Pancreas (tissue), 10 donors: ENCODE measurements around the gene CLCN1. TPM values are rescaled to one million over a fixed set of nuclear protein-coding genes. Genes with fewer than 3 reads are reported as not detected.

ENCODE experiments used
- ATAC-seq, 4 donors: fragments of 200-7000 bp; cut with Tn5 transposase; one replicate each; pipeline versions ENCODE4 v1.8.0 to v1.9.1; 2020; ENCODE audit warnings: mild to moderate bottlenecking in 4 of 4, moderate library complexity in 4 of 4
- DNase-seq, 6 donors: peaks; one replicate each; pipeline ENCODE4 v3.0.0-alpha.2; 2020
- FAIRE-seq: peaks from 2 replicates; lab custom pipeline; 2012; peaks lifted over from hg19 to GRCh38; lab: Jason Lieb, UNC
- H3K27ac ChIP-seq, 4 donors: fragments of 200-600 bp; sonication (generic); 1 replicate in 3 of 4; 2 replicates in 1 of 4; pipeline versions ENCODE4 v1.5.0 to v1.8.0; 2020
- H3K27me3 ChIP-seq, 4 donors: fragments of 200-600 bp; one replicate each; pipeline ENCODE4 v1.8.0; 2021
- H3K36me3 ChIP-seq, 3 donors: fragments of 200-600 bp; sonication (generic) in 1 of 3; one replicate each; pipeline versions ENCODE4 v1.5.0 to v1.8.0; 2020 to 2021
- H3K4me1 ChIP-seq, 3 donors: fragments of 200-600 bp; one replicate each; pipeline ENCODE4 v1.8.0; 2021
- H3K4me3 ChIP-seq, 4 donors: fragments of 200-600 bp; sonication (generic) in 2 of 4; one replicate each; pipeline versions ENCODE4 v1.5.0 to v1.8.0; 2020 to 2021
- H3K9me3 ChIP-seq, 4 donors: fragments of 200-600 bp; one replicate each; pipeline ENCODE4 v1.8.0; 2021
- WGBS, 2 donors: extraction: QIAGEN DNeasy Blood & Tissue Kit; methylation state at CpG; one replicate each; pipeline ENCODE4 v1.1.7; 2013; 5-methylcytosine and 5-hydroxymethylcytosine counted together
- intact Hi-C, 3 donors: fragments of 100-400 bp; cut with DNase I; formaldehyde crosslinking; loops; one replicate each; pipeline versions ENCODE4 v1.11.1 to v1.14.2; 2022
- polyA plus RNA-seq, 2 donors: library from polyadenylated mRNA; stranded (reverse); fragments of 200-250 nt; gene quantifications; one replicate each; pipeline ENCODE4 v1.2.3, GENCODE V29; 2013
- total RNA-seq, 6 donors: library from RNA; stranded (reverse); fragmentation: NEBNext Ultra II Directional in 4 of 6; extraction: Animal tissue kit (Norgen Biotek cat#: 25700) in 4 of 6; gene quantifications; one replicate each; pipeline versions ENCODE4 v1.2.1 to v1.2.4, GENCODE V29; 2021 to 2023
- TF ChIP-seq, protein P1 (sequence below), 4 donors: fragments of 200-600 bp; sonication (generic) in 3 of 4; IDR thresholded peaks; one replicate each; pipeline versions ENCODE4 v1.5.0 to v1.8.0; 2021; ENCODE audit warnings: antibody characterized with exemption in 4 of 4
- donor health status: healthy with polysubstance abuse.
- donor health status: DM: no; HTN: no; CAD: no; lungs with moderate emphysema.
- donor health status: DM: no; HTN: no; CAD: no.
- donor health status: control.
- donor health status: control.
- donor health status: Bipolar disorder and iron deficiency.
- donor health status: DM: yes; HTN: yes; CAD: no.
- donor health status: DM: no; HTN: no; CAD: no.
- donor health status: DM: no; HTN: no; CAD: no.
- donor health status: DM: yes; HTN: yes; CAD: no.

The CLCN1 gene
- total and polyA plus RNA-seq, 8 donors, result 0.05 to 0.06 TPM; not detected in 6

DNA sequence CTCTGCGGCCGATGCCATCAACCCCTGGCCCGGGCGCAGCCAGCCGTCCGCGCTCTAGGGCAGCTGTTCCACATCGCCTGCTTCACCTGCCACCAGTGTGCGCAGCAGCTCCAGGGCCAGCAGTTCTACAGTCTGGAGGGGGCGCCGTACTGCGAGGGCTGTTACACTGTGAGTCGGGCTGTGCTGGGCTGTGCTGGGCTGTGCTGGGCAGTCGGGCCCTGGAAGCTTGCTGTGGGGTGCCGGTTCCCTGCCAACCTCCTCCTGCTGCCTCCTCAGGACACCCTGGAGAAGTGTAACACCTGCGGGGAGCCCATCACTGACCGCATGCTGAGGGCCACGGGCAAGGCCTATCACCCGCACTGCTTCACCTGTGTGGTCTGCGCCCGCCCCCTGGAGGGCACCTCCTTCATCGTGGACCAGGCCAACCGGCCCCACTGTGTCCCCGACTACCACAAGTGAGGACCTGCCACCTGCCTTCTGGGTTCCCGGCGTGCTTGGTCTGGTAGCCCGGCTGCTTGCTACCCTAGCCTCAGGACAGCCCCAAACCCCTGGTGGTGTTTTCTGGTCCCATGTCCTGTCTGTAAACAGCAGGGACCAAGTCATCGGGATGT lies 72.7 kb downstream of the CLCN1 start:
- Histone ChIP-seq H3K4me3 (no peak overlapping the region), H3K4me1 (peaks cover 0 to 16% (median 12%) of the 10 kb centered on the region in 3 donors), H3K9me3 (no peaks in the 10 kb centered on the region), H3K27me3 (no peaks in the 10 kb centered on the region), H3K27ac (no peak overlapping the region), H3K36me3 (peaks cover 0 to 14% (median 0%) of the 10 kb centered on the region in 3 donors)
- intact Hi-C loops, result no loop called here
- WGBS, 2 donors, result 91 to 92% methylated on average over 28 of the region's 28 CpGs
- ATAC-seq (no peak), DNase-seq (peak in 2 of 6 donors; percentile 58 to 73), FAIRE-seq (no peak)
- TF ChIP-seq, protein P1, sequence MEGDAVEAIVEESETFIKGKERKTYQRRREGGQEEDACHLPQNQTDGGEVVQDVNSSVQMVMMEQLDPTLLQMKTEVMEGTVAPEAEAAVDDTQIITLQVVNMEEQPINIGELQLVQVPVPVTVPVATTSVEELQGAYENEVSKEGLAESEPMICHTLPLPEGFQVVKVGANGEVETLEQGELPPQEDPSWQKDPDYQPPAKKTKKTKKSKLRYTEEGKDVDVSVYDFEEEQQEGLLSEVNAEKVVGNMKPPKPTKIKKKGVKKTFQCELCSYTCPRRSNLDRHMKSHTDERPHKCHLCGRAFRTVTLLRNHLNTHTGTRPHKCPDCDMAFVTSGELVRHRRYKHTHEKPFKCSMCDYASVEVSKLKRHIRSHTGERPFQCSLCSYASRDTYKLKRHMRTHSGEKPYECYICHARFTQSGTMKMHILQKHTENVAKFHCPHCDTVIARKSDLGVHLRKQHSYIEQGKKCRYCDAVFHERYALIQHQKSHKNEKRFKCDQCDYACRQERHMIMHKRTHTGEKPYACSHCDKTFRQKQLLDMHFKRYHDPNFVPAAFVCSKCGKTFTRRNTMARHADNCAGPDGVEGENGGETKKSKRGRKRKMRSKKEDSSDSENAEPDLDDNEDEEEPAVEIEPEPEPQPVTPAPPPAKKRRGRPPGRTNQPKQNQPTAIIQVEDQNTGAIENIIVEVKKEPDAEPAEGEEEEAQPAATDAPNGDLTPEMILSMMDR (IDR thresholded peaks at IDR 0.05), result no peak

DNA sequence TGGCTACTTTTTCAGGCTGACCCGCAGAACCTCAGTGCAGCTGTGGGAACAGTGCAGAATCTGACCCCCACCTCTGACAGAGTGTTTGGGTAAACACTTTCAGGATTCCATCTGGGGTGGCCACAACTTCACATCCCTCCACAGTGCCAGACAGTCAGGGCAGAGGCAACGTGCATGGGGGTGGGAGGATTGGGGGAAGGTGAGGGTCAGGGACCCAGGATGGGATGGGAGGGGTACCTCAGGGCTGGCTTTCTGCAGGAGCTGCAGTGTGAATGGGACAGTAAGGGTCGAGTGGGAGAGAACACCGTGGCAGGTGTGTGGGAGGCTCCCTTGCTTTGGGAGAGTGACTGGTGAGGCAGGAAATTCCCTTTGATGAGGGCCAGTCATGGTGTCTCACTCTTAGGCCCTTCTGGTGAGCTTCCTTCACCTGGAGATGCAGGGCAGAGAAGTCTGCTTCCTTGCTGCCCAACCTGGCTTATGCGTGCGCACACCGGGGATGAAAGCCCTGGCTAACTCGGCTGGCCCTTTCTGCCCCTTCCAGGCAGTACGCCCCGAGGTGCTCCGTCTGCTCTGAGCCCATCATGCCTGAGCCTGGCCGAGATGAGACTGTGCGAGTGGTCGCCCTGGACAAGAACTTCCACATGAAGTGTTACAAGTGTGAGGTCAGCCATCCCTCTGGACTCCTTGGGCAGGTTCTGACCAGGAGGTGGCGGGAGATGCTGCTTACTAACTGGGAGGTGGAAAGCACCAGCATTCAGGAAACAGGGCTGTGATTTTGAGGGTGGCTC lies 73.6 kb downstream of the CLCN1 start:
- Histone ChIP-seq H3K27me3 (no peaks in the 10 kb centered on the region), H3K36me3 (peaks cover 0 to 14% (median 0%) of the 10 kb centered on the region in 3 donors), H3K9me3 (no peaks in the 10 kb centered on the region), H3K27ac (no peak overlapping the region), H3K4me3 (no peak overlapping the region), H3K4me1 (peaks cover 0 to 17% (median 15%) of the 10 kb centered on the region in 3 donors)
- DNase-seq, result peak in 1 of 6 donors; percentile 68
- TF ChIP-seq, protein P1 (IDR thresholded peaks at IDR 0.05), result no peak
- WGBS, 2 donors, result 89 to 93% methylated on average over 15 of the region's 15 CpGs
- no peak for ATAC-seq
- no peak for FAIRE-seq
- intact Hi-C loops, result no loop called here

DNA sequence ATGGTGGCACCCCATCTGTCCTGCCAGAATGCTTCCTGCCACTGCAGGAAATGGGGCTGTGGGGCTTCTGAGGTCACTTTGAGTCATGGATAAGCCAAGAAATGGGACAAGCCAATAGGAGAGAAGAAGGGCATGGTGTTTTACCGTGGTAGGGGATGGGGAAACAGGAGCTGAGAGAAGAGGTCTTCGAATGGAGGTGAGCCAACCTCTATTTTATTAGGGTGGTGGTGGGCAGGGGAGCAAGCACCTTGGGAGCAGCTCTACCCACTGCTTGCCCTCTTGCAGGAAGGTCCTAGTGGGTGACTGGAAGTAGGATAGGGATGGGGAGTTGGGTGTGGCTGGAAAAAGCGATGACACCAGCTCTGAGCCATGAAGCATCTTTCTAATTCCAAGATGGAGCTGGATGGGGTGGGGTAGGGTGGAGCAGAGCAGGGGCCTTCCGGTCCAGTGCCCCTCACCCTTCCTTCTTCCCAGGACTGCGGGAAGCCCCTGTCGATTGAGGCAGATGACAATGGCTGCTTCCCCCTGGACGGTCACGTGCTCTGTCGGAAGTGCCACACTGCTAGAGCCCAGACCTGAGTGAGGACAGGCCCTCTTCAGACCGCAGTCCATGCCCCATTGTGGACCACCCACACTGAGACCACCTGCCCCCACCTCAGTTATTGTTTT lies 74.3 kb downstream of the CLCN1 start:
- Histone ChIP-seq H3K27ac (no peak overlapping the region), H3K9me3 (no peaks in the 10 kb centered on the region), H3K36me3 (peaks cover 0 to 14% (median 0%) of the 10 kb centered on the region in 3 donors), H3K4me3 (no peak overlapping the region), H3K4me1 (peaks cover 0 to 17% (median 15%) of the 10 kb centered on the region in 3 donors), H3K27me3 (no peaks in the 10 kb centered on the region)
- 91 to 93% methylated on average over 7 to 10 of the region's 10 CpGs for WGBS, 2 donors
- no peak for DNase-seq
- FAIRE-seq, result no peak
- ATAC-seq, result no peak
- intact Hi-C loops, result no loop called here
- TF ChIP-seq, protein P1 (IDR thresholded peaks at IDR 0.05), result no peak

DNA sequence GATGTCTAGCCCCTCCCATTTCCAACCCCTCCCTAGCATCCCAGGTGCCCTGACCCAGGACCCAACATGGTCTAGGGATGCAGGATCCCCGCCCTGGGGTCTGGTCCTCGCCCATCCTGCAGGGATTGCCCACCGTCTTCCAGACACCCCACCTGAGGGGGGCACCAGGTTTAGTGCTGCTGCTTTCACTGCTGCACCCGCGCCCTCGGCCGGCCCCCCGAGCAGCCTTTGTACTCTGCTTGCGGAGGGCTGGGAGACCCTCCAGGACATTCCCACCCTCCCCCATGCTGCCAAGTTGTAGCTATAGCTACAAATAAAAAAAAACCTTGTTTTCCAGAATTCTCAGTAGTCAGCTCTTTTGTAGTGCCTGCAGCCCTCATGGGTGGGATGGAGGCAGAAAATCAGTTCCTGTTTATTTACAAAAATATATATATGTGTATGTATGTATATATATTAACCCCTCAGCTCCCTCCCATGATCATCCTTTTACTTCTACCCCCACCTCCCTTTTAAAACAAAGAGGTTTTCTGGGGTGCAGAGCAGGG lies 74.9 kb downstream of the CLCN1 start:
- Histone ChIP-seq H3K9me3 (no peaks in the 10 kb centered on the region), H3K27ac (peak overlapping the region in 3 of 4 donors; percentile 65 to 77 (median 74)), H3K4me1 (peaks cover 0 to 17% (median 15%) of the 10 kb centered on the region in 3 donors), H3K27me3 (no peaks in the 10 kb centered on the region), H3K4me3 (no peak overlapping the region), H3K36me3 (peaks cover 0 to 14% (median 0%) of the 10 kb centered on the region in 3 donors)
- ATAC-seq, result no peak
- WGBS, 2 donors, result 92 to 95% methylated on average over 9 of the region's 9 CpGs
- DNase-seq, result peak in 1 of 6 donors; percentile 62
- intact Hi-C loops, result no loop called here
- FAIRE-seq, result no peak
- TF ChIP-seq, protein P1 (IDR thresholded peaks at IDR 0.05), result no peak
